Fibroblast of the conjunctiva (primary cell): Measurements from ENCODE around the gene TMEM72.

ENCODE experiments used
- DNase-seq: peaks from one replicate; pipeline ENCODE4 v3.0.0-alpha.2; 2010; ENCODE audit warnings: low read depth

The TMEM72 gene

GRCh38 chr10:44934416-44935200, 23.5 kb downstream of the TMEM72 start:
- DNase-seq = no peak

- no peak for DNase-seq
Measured at GRCh38 chr10:44935201-44935965, 24.2 kb downstream of the TMEM72 start.

GRCh38 chr10:44935966-44936295, 24.8 kb downstream of the TMEM72 start:
- DNase-seq = no peak

- DNase-seq = no peak
Measured at GRCh38 chr10:44936314-44936975, 25.3 kb downstream of the TMEM72 start.

- DNase-seq = no peak
Measured at GRCh38 chr10:44937196-44938005, 26.3 kb downstream of the TMEM72 start.

GRCh38 chr10:44938956-44939355, 27.8 kb downstream of the TMEM72 start:
- DNase-seq = no peak

GRCh38 chr10:44939691-44940401, 28.7 kb downstream of the TMEM72 start:
- DNase-seq = no peak

GRCh38 chr10:44944354-44944753, 33.2 kb downstream of the TMEM72 start:
- DNase-seq = no peak

GRCh38 chr10:44946205-44946604, 35.1 kb downstream of the TMEM72 start:
- DNase-seq = no peak

- DNase-seq = no peak
Measured at GRCh38 chr10:44947371-44948152, 36.4 kb downstream of the TMEM72 start.

- no peak for DNase-seq
Measured at GRCh38 chr10:44948642-44949041, 37.5 kb downstream of the TMEM72 start.

- DNase-seq = no peak
Measured at GRCh38 chr10:44949127-44949802, 38.1 kb downstream of the TMEM72 start.

GRCh38 chr10:44949915-44950314, 38.8 kb downstream of the TMEM72 start:
- DNase-seq = no peak

GRCh38 chr10:44950326-44951225, 39.4 kb downstream of the TMEM72 start:
- DNase-seq = no peak

- DNase-seq = no peak
Measured at GRCh38 chr10:44951576-44952226, 40.6 kb downstream of the TMEM72 start.

- no peak for DNase-seq
Measured at GRCh38 chr10:44952779-44953231, 41.7 kb downstream of the TMEM72 start.

- no peak for DNase-seq
Measured at GRCh38 chr10:44954042-44954441, 42.9 kb downstream of the TMEM72 start.

- no peak for DNase-seq
Measured at GRCh38 chr10:44954962-44955361, 43.8 kb downstream of the TMEM72 start.
